Right renal cortex interstitium (tissue), 3 donors: ENCODE data around the gene COQ8A. TPM values are rescaled to one million over a fixed set of nuclear protein-coding genes. Genes with fewer than 3 reads are reported as not detected.

Experiments
- DNase-seq, 3 donors: peaks; one replicate each; pipeline ENCODE4 v3.0.0-alpha.2; 2013; ENCODE audit warnings: low read depth in 3 of 3, low spot score in 2 of 3
- polyA plus RNA-seq, 3 donors: library from polyadenylated mRNA; unstranded; fragments of 120-200 nt; gene quantifications; one replicate each; pipeline ENCODE4 v1.2.1, GENCODE V29; 2013; ENCODE audit not compliant: insufficient read length in 3 of 3

The COQ8A gene
- polyA plus RNA-seq, result 10 to 100 TPM; 28.3 to 32.7 (median 31.5) TPM

- peak; percentile 94 to 98 (median 97) for DNase-seq
Measured at GRCh38 chr1:226940029-226940805, at the start of gene COQ8A. TSS of gene COQ8A (plus strand) at chr1:226940294. CDS start at chr1:226961386, 21,092 bp downstream.

- DNase-seq, result no peak
Measured at GRCh38 chr1:226890331-226891108, 49.6 kb upstream of the COQ8A start.

GRCh38 chr1:226891346-226891745 is 48.7 kb upstream of the COQ8A start:
- no peak for DNase-seq

GRCh38 chr1:226891846-226892523 is 48.1 kb upstream of the COQ8A start:
- DNase-seq, result no peak

- no peak for DNase-seq
Measured at GRCh38 chr1:226892524-226892875, 47.6 kb upstream of the COQ8A start.

GRCh38 chr1:226893936-226894335 is 46.2 kb upstream of the COQ8A start:
- no peak for DNase-seq

GRCh38 chr1:226894826-226895225 is 45.3 kb upstream of the COQ8A start:
- DNase-seq, result no peak

- DNase-seq, result no peak
Measured at GRCh38 chr1:226895644-226896043, 44.5 kb upstream of the COQ8A start.

GRCh38 chr1:226898246-226898645 is 41.8 kb upstream of the COQ8A start:
- DNase-seq, result no peak

- DNase-seq, result no peak
Measured at GRCh38 chr1:226901421-226901820, 38.7 kb upstream of the COQ8A start.

- no peak for DNase-seq
Measured at GRCh38 chr1:226902601-226903000, 37.5 kb upstream of the COQ8A start.

- peak; percentile 47 to 56 (median 54) for DNase-seq
Measured at GRCh38 chr1:226903819-226904716, 36.0 kb upstream of the COQ8A start.

GRCh38 chr1:226904772-226905171 is 35.3 kb upstream of the COQ8A start:
- no peak for DNase-seq

GRCh38 chr1:226908419-226908818 is 31.7 kb upstream of the COQ8A start:
- DNase-seq, result no peak

GRCh38 chr1:226908913-226909312 is 31.2 kb upstream of the COQ8A start:
- no peak for DNase-seq

- peak in 2 of 3 donors; percentile 10 to 33 for DNase-seq
Measured at GRCh38 chr1:226912587-226913176, 27.4 kb upstream of the COQ8A start.

GRCh38 chr1:226915672-226915995 is 24.5 kb upstream of the COQ8A start:
- DNase-seq, result no peak

- no peak for DNase-seq
Measured at GRCh38 chr1:226916497-226916896, 23.6 kb upstream of the COQ8A start.

GRCh38 chr1:226919587-226919986 is 20.5 kb upstream of the COQ8A start:
- DNase-seq, result no peak

- DNase-seq, result no peak
Measured at GRCh38 chr1:226919995-226920394, 20.1 kb upstream of the COQ8A start.
